Calu3 (cell line): ENCODE results near the gene ZNF683. TPM values are rescaled to one million over a fixed set of nuclear protein-coding genes. Genes with fewer than 3 reads are reported as not detected.
A peak's percentile ranks its signal among the peaks of the same experiment; 100 is the strongest.

ENCODE experiments used
- BruUV-seq: library from RNA; stranded (reverse); fragments of 400-500 nt; replicated peaks from 2 replicates; lab custom pipeline; 2021; lab: Mats Ljungman, UMichigan
- CTCF ChIA-PET: fragments of 300-600 bp; sonication (Branson Sonifier 250); formaldehyde crosslinking; loops from one replicate; lab custom pipeline; 2022; ENCODE audit warnings: antibody characterized with exemption; lab: Charles Lee
- DNase-seq: peaks from one replicate; pipeline ENCODE4 v3.0.0; 2022
- H3K27ac Mint-ChIP-seq: one replicate; pipeline ENCODE4 v1.8.0; 2022; ENCODE audit warnings: mixed read lengths; ENCODE audit not compliant: unreplicated experiment
- H3K27me3 Mint-ChIP-seq: one replicate; pipeline ENCODE4 v1.8.0; 2022; ENCODE audit warnings: mixed read lengths; ENCODE audit not compliant: unreplicated experiment
- H3K36me3 Mint-ChIP-seq: one replicate; pipeline ENCODE4 v1.8.0; 2022; ENCODE audit warnings: mild to moderate bottlenecking, moderate library complexity, mixed read lengths; ENCODE audit not compliant: insufficient read depth, unreplicated experiment
- H3K4me1 Mint-ChIP-seq: one replicate; pipeline ENCODE4 v1.8.0; 2022; ENCODE audit warnings: mild to moderate bottlenecking, low read depth, mixed read lengths; ENCODE audit not compliant: unreplicated experiment
- H3K4me3 Mint-ChIP-seq: one replicate; pipeline ENCODE4 v1.8.0; 2022; ENCODE audit warnings: mild to moderate bottlenecking, low read depth, moderate library complexity, mixed read lengths; ENCODE audit not compliant: unreplicated experiment
- H3K9me3 Mint-ChIP-seq: one replicate; pipeline ENCODE4 v1.8.0; 2022; ENCODE audit warnings: low read depth, mixed read lengths; ENCODE audit not compliant: unreplicated experiment
- CTCF ChIP-seq: fragments of 200-600 bp; IDR thresholded peaks from one replicate; pipeline ENCODE4 v1.8.0; 2022; ENCODE audit warnings: antibody characterized with exemption; ENCODE audit not compliant: unreplicated experiment
- intact Hi-C: fragments of 100-400 bp; cut with micrococcal nuclease; formaldehyde crosslinking; loops from one replicate; pipeline ENCODE4 v1.10.0; 2022; ENCODE audit not compliant: unreplicated experiment
- total RNA-seq: library from RNA; stranded (reverse); gene quantifications from 2 replicates; pipeline ENCODE4 v1.2.3, GENCODE V29; 2022

Gene ZNF683
- total RNA-seq, 1 experiment from 2014 or later, result not detected

DNA sequence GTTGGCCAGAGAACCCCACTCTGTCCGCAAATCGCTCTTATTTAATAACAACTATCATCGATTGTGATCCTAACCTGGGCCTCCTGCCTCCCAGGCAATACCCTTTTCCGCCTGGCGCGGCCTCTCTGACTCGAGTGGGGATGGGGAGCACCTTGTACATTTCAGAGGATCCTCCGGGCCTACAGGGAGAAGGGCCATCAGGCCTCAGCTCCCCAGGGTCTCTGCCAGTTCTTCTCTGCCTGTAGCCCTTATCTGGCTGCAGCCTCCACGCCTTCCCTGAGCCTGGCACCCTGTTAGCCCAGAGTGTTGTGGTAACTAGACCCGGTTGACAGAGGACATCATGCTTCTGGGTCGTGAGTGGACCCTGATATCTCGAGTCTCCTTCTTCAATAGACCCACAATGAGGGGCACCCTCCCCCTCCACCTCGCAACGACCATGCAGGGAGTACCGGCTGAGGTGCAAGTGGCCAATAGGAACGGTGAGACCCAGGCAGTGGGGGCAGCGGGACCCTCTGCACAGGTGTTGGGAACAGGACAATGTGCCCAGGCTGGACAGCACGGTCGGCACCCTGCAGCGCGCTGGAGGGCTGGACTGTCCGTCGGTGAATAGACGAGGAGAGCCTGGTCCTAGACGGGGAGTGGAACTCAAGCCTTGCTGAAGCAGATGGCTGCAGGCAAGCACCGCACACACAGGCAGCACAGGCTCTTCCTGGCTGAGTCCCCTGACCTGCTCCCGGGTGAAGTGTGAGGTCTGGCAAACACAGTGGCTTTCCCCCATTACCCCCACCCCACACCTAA lies 11.5 kb downstream of the ZNF683 start:
- no peak for DNase-seq
- Mint-ChIP-seq H3K36me3 (peaks cover 14% of the 10 kb centered on the region), H3K27ac (no peak overlapping the region), H3K4me3 (no peak overlapping the region), H3K4me1 (peaks cover 40% of the 10 kb centered on the region), H3K9me3 (no peaks in the 10 kb centered on the region), H3K27me3 (peaks cover 16% of the 10 kb centered on the region)
- CTCF ChIA-PET, result no interaction called here
- TF ChIP-seq CTCF, result no peak
- BruUV-seq, result no TSS peak
- intact Hi-C loops, result loop anchor here (5.0 kb wide), 2 partner anchors 39 to 84 kb away; no protein-coding TSS in a partner anchor

DNA sequence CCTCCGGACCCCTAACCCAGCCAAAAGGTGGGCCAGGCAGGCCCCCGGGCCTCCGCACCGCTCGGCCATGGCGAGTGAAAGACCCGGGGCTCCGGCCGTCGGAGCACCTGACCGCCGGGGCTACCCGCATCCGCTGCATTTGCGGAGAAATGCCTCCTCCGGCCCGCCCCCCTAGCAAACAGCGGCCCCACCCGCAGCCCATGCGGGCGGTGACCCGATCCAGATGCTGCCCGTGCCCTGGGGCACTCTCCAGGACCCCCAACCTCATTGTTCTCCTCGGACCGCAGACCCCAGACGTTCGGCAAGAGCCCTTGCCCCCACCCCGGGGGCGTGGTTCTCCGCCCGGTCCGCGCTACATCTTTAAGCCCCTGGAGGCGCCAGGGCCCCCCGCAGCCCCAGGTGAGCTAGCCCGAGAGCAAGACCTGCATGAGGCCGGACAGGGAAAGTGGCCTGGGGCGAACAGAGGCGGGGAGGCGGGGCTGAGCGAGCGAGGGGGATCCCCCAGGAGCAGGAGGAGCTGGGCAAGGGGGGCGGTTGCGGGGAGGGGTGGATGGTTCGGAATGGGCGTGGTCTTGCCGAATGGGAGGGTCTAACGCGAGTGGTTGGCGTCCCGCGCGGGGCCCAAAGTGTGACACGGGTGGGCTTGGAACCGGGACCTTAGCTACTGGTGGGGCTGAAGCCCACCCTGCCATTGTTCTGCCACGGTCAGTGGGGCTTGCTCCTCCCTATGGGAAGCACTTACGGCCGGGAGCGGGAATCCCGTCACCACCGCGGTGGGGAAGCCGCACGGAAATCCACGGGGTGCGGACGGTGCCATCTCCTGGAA lies 12.4 kb downstream of the ZNF683 start:
- no peak for DNase-seq
- CTCF ChIA-PET, result no interaction called here
- H3K27me3 Mint-ChIP-seq, result peaks cover 11% of the 10 kb centered on the region
- no peak for TF ChIP-seq CTCF
- H3K9me3 Mint-ChIP-seq, result no peaks in the 10 kb centered on the region
- peaks cover 14% of the 10 kb centered on the region for H3K36me3 Mint-ChIP-seq
- intact Hi-C loops, result loop anchor here (5.0 kb wide), 2 partner anchors 38 to 83 kb away; no protein-coding TSS in a partner anchor
- H3K4me1 Mint-ChIP-seq, result peaks cover 46% of the 10 kb centered on the region
- H3K27ac Mint-ChIP-seq, result peak overlapping the region; percentile 83
- BruUV-seq, result no TSS peak
- peak overlapping the region; percentile 64 for H3K4me3 Mint-ChIP-seq

DNA sequence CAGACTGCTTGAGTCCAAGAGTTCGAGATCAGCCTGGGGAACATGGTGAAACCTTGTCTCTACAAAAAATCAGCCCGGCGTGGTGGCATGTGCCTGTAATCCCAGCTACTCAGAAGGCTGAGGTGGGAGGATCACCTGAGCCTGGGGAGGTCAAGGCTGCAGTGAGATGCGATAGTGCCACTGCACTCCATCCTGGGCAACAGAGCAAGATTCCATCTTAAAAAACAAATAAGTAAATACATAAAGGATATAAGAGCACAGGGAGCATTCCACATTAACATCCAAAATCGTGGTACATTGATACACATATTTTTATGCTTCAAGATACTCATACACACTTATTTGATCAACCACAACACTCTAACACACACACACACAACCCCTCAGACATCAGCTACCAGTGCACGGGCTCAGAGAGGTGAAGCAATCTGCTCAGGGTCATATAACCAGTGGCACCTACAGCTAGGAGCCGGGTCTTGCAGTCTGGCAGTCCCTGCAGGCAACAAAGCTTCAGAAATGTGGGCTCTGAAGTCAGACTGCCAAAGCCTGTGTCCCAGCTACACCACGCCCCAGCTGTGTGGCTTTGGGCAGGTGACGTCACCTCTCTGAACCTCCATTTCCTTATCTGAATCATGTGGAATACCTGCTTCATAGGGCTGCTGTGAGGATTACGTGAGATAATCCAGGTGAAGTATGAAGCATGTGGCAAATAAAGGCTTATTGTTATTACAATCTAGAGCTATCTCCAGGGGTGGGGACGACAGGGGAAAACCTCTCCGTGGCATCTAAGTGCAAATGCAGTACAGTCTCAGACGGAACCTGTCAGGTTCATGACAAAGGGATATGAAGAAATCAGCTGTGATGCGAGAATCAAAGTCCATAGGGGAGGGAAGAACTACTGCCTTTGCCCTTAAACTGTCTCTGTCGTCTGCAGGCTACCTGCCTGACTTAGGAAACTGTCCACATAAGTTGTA lies 13.9 kb downstream of the ZNF683 start:
- Mint-ChIP-seq H3K27me3 (no peaks in the 10 kb centered on the region), H3K9me3 (no peaks in the 10 kb centered on the region), H3K27ac (peak overlapping the region; percentile 83), H3K4me1 (peaks cover 46% of the 10 kb centered on the region), H3K4me3 (peak overlapping the region; percentile 64), H3K36me3 (peaks cover 21% of the 10 kb centered on the region)
- peak; percentile 82 for DNase-seq
- no peak for TF ChIP-seq CTCF
- BruUV-seq, result TSS peak; percentile 75
- CTCF ChIA-PET, result interaction anchor here (0.5 to 1.4 kb wide), 10 partner anchors 8 to 394 kb away, joined by 3 to 8 read pairs (median 4); partner anchors contain the start of gene CEP85
- intact Hi-C loops, result no loop called here
